HEK293 (cell line): ENCODE data around the gene PLCXD1.

Source experiments
- BCL11A ChIP-seq: fragments of 450-650 bp; formaldehyde crosslinking; IDR thresholded peaks from 2 replicates; pipeline ENCODE4 v1.5.1; 2016; ENCODE audit warnings: low read depth, missing biosample characterization, missing genetic modification characterization
- BCL6B ChIP-seq: fragments of 450-650 bp; formaldehyde crosslinking; IDR thresholded peaks from 2 replicates; pipeline ENCODE4 v1.5.1; 2017; ENCODE audit warnings: missing biosample characterization, missing genetic modification characterization
- HOXC10 ChIP-seq: sonication (generic); formaldehyde crosslinking; IDR thresholded peaks from 2 replicates; pipeline ENCODE4 v1.8.1; 2023; ENCODE audit warnings: mild to moderate bottlenecking, missing genetic modification reagents
- SP2 ChIP-seq: fragments of 450-650 bp; formaldehyde crosslinking; IDR thresholded peaks from 2 replicates; pipeline ENCODE4 v1.5.1; 2016; ENCODE audit warnings: missing biosample characterization, missing genetic modification characterization
- ZBTB20 ChIP-seq: fragments of 450-650 bp; formaldehyde crosslinking; IDR thresholded peaks from 2 replicates; pipeline ENCODE4 v1.5.1; 2016; ENCODE audit warnings: missing biosample characterization, missing genetic modification characterization
- ZBTB44 ChIP-seq: fragments of 450-650 bp; IDR thresholded peaks from 2 replicates; pipeline ENCODE4 v1.5.1; 2018; ENCODE audit warnings: missing biosample characterization, mild to moderate bottlenecking, missing genetic modification characterization
- ZFP3 ChIP-seq: fragments of 450-650 bp; formaldehyde crosslinking; IDR thresholded peaks from 2 replicates; pipeline ENCODE4 v1.5.1; 2016; ENCODE audit warnings: low read depth, missing biosample characterization, missing genetic modification characterization
- ZFP69B ChIP-seq: fragments of 450-650 bp; formaldehyde crosslinking; IDR thresholded peaks from 2 replicates; pipeline ENCODE4 v1.5.1; 2016; ENCODE audit warnings: missing biosample characterization, missing genetic modification characterization
- ZNF18 ChIP-seq: fragments of 450-650 bp; formaldehyde crosslinking; IDR thresholded peaks from 2 replicates; pipeline ENCODE4 v1.5.1; 2016; ENCODE audit warnings: missing biosample characterization, missing genetic modification characterization
- ZNF214 ChIP-seq: fragments of 450-650 bp; formaldehyde crosslinking; IDR thresholded peaks from 2 replicates; pipeline ENCODE4 v1.5.1; 2017; ENCODE audit warnings: missing biosample characterization, mild to moderate bottlenecking, missing genetic modification characterization, borderline replicate concordance
- ZNF37A ChIP-seq: fragments of 450-650 bp; IDR thresholded peaks from 2 replicates; pipeline ENCODE4 v1.5.1; 2018; ENCODE audit warnings: missing biosample characterization, missing genetic modification characterization
- ZNF394 ChIP-seq: fragments of 450-650 bp; formaldehyde crosslinking; IDR thresholded peaks from 2 replicates; pipeline ENCODE4 v1.5.1; 2016; ENCODE audit warnings: missing biosample characterization, missing genetic modification characterization, mild to moderate bottlenecking, moderate library complexity, borderline replicate concordance
- ZNF449 ChIP-seq: fragments of 450-650 bp; formaldehyde crosslinking; IDR thresholded peaks from 2 replicates; pipeline ENCODE4 v1.5.1; 2017; ENCODE audit warnings: missing biosample characterization, mild to moderate bottlenecking, missing genetic modification characterization, moderate library complexity
- ZNF596 ChIP-seq: fragments of 450-650 bp; IDR thresholded peaks from 2 replicates; pipeline ENCODE4 v1.5.0; 2018; ENCODE audit warnings: missing biosample characterization, mild to moderate bottlenecking, missing genetic modification characterization, moderate library complexity
- ZNF664 ChIP-seq: fragments of 450-650 bp; formaldehyde crosslinking; IDR thresholded peaks from 2 replicates; pipeline ENCODE4 v1.5.1; 2016; ENCODE audit warnings: missing biosample characterization, missing genetic modification characterization
- ZNF692 ChIP-seq: fragments of 450-650 bp; formaldehyde crosslinking; IDR thresholded peaks from 2 replicates; pipeline ENCODE4 v1.5.1; 2016; ENCODE audit warnings: missing biosample characterization, missing genetic modification characterization
- ZNF701 ChIP-seq: fragments of 450-650 bp; formaldehyde crosslinking; IDR thresholded peaks from 2 replicates; pipeline ENCODE4 v1.5.1; 2016; ENCODE audit warnings: missing biosample characterization, missing genetic modification characterization
- ZSCAN23 ChIP-seq: fragments of 450-650 bp; formaldehyde crosslinking; IDR thresholded peaks from 2 replicates; pipeline ENCODE4 v1.5.1; 2016; ENCODE audit warnings: missing biosample characterization, missing genetic modification characterization
- ZSCAN30 ChIP-seq: fragments of 450-650 bp; IDR thresholded peaks from 2 replicates; pipeline ENCODE4 v1.5.1; 2018; ENCODE audit warnings: missing biosample characterization, mild to moderate bottlenecking, missing genetic modification characterization, moderate library complexity
- TF ChIP-seq, protein P1 (sequence below): fragments of 450-650 bp; formaldehyde crosslinking; IDR thresholded peaks from 2 replicates; pipeline ENCODE4 v1.5.1; 2016; ENCODE audit warnings: missing biosample characterization, missing genetic modification characterization
- TF ChIP-seq, protein P2 (sequence below): fragments of 450-650 bp; formaldehyde crosslinking; IDR thresholded peaks from 2 replicates; pipeline ENCODE4 v1.5.1; 2016; ENCODE audit warnings: missing biosample characterization, missing genetic modification characterization
- TF ChIP-seq, protein P3 (sequence below): fragments of 450-650 bp; formaldehyde crosslinking; IDR thresholded peaks from 2 replicates; pipeline ENCODE4 v1.5.1; 2016; ENCODE audit warnings: missing biosample characterization, missing genetic modification characterization
- TF ChIP-seq, protein P4 (sequence below): fragments of 450-650 bp; formaldehyde crosslinking; IDR thresholded peaks from 2 replicates; pipeline ENCODE4 v1.5.1; 2016; ENCODE audit warnings: missing biosample characterization, missing genetic modification characterization

The PLCXD1 gene

GRCh38 chrX:318068-318738 is 37.0 kb downstream of the PLCXD1 start (continued):
- no peak for TF ChIP-seq ZNF449 (tag by site-specific recombination)
- TF ChIP-seq ZNF37A (tag by site-specific recombination): no peak
- TF ChIP-seq, protein P1, sequence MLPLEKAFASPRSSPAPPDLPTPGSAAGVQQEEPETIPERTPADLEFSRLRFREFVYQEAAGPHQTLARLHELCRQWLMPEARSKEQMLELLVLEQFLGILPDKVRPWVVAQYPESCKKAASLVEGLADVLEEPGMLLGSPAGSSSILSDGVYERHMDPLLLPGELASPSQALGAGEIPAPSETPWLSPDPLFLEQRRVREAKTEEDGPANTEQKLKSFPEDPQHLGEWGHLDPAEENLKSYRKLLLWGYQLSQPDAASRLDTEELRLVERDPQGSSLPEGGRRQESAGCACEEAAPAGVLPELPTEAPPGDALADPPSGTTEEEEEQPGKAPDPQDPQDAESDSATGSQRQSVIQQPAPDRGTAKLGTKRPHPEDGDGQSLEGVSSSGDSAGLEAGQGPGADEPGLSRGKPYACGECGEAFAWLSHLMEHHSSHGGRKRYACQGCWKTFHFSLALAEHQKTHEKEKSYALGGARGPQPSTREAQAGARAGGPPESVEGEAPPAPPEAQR (tag by site-specific recombination): no peak
- TF ChIP-seq SP2 (tag by site-specific recombination): peak; percentile 92
- no peak for TF ChIP-seq BCL6B (tag by site-specific recombination)
- no peak for TF ChIP-seq ZNF214 (tag by site-specific recombination)
- TF ChIP-seq ZFP69B (tag by site-specific recombination): 0 out of 2 replicates have a peak, but pooled peaks have one; percentile 20
- TF ChIP-seq ZNF692: peak; percentile 68; the same call in 1 of the 2 replicates
- no peak for TF ChIP-seq ZSCAN23
- TF ChIP-seq, protein P2, sequence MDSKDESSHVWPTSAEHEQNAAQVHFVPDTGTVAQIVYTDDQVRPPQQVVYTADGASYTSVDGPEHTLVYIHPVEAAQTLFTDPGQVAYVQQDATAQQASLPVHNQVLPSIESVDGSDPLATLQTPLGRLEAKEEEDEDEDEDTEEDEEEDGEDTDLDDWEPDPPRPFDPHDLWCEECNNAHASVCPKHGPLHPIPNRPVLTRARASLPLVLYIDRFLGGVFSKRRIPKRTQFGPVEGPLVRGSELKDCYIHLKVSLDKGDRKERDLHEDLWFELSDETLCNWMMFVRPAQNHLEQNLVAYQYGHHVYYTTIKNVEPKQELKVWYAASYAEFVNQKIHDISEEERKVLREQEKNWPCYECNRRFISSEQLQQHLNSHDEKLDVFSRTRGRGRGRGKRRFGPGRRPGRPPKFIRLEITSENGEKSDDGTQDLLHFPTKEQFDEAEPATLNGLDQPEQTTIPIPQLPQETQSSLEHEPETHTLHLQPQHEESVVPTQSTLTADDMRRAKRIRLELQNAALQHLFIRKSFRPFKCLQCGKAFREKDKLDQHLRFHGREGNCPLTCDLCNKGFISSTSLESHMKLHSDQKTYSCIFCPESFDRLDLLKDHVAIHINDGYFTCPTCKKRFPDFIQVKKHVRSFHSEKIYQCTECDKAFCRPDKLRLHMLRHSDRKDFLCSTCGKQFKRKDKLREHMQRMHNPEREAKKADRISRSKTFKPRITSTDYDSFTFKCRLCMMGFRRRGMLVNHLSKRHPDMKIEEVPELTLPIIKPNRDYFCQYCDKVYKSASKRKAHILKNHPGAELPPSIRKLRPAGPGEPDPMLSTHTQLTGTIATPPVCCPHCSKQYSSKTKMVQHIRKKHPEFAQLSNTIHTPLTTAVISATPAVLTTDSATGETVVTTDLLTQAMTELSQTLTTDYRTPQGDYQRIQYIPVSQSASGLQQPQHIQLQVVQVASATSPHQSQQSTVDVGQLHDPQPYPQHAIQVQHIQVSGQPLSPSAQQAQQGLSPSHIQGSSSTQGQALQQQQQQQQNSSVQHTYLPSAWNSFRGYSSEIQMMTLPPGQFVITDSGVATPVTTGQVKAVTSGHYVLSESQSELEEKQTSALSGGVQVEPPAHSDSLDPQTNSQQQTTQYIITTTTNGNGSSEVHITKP (tag by site-specific recombination): no peak
- TF ChIP-seq ZBTB20: peak; percentile 70; the same call in 1 of the 2 replicates
- TF ChIP-seq, protein P3, sequence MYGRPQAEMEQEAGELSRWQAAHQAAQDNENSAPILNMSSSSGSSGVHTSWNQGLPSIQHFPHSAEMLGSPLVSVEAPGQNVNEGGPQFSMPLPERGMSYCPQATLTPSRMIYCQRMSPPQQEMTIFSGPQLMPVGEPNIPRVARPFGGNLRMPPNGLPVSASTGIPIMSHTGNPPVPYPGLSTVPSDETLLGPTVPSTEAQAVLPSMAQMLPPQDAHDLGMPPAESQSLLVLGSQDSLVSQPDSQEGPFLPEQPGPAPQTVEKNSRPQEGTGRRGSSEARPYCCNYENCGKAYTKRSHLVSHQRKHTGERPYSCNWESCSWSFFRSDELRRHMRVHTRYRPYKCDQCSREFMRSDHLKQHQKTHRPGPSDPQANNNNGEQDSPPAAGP: peak; percentile 10; the same call in 1 of the 2 replicates
- TF ChIP-seq BCL11A (tag by site-specific recombination): no peak
- TF ChIP-seq ZNF596 (tag by site-specific recombination): 0 out of 2 replicates have a peak, but pooled peaks have one; percentile 31
- TF ChIP-seq HOXC10 (CRISPR knock-in tag): no peak
- no peak for TF ChIP-seq ZFP3 (tag by site-specific recombination)
- TF ChIP-seq ZSCAN30 (tag by site-specific recombination): no peak
- no peak for TF ChIP-seq ZNF701
- TF ChIP-seq, protein P4, sequence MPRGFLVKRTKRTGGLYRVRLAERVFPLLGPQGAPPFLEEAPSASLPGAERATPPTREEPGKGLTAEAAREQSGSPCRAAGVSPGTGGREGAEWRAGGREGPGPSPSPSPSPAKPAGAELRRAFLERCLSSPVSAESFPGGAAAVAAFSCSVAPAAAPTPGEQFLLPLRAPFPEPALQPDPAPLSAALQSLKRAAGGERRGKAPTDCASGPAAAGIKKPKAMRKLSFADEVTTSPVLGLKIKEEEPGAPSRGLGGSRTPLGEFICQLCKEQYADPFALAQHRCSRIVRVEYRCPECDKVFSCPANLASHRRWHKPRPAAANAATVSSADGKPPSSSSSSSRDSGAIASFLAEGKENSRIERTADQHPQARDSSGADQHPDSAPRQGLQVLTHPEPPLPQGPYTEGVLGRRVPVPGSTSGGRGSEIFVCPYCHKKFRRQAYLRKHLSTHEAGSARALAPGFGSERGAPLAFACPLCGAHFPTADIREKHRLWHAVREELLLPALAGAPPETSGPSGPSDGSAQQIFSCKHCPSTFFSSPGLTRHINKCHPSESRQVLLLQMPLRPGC (tag by site-specific recombination): no peak
- no peak for TF ChIP-seq ZBTB44 (tag by site-specific recombination)
- no peak for TF ChIP-seq ZNF18 (tag by site-specific recombination)
- TF ChIP-seq ZNF394 (tag by site-specific recombination): no peak
- no peak for TF ChIP-seq ZNF664 (tag by site-specific recombination)
